Lower lobe of right lung (tissue), 2 donors: ENCODE data around the gene DCAF15. TPM values are rescaled to one million over a fixed set of nuclear protein-coding genes. Genes with fewer than 3 reads are reported as not detected.

Experiments
- ATAC-seq, 2 donors: fragments of 200-7000 bp; cut with Tn5 transposase; one replicate each; pipeline ENCODE4 v1.9.1; 2020 to 2022; ENCODE audit warnings: mild to moderate bottlenecking in 2 of 2, moderate library complexity in 2 of 2
- DNase-seq: peaks from one replicate; pipeline ENCODE4 v3.0.0-alpha.2; 2020
- H3K27ac ChIP-seq: fragments of 200-600 bp; one replicate; pipeline ENCODE4 v1.8.0; 2022
- H3K27me3 ChIP-seq: fragments of 200-600 bp; one replicate; pipeline ENCODE4 v1.8.0; 2022; ENCODE audit warnings: low read depth
- H3K36me3 ChIP-seq: fragments of 200-600 bp; one replicate; pipeline ENCODE4 v1.8.0; 2022; ENCODE audit warnings: mild to moderate bottlenecking
- H3K4me1 ChIP-seq: fragments of 200-600 bp; one replicate; pipeline ENCODE4 v1.8.0; 2022
- H3K4me3 ChIP-seq: fragments of 200-600 bp; one replicate; pipeline ENCODE4 v1.8.0; 2022; ENCODE audit warnings: mild to moderate bottlenecking
- H3K9me3 ChIP-seq: fragments of 200-600 bp; one replicate; pipeline ENCODE4 v1.8.0; 2022
- intact Hi-C: fragments of 100-400 bp; cut with DNase I; formaldehyde crosslinking; loops from one replicate; pipeline ENCODE4 v1.11.0; 2022
- total RNA-seq: library from RNA; stranded (reverse); fragmentation: NEBNext Ultra II Directional; extraction: Animal tissue kit (Norgen Biotek cat#: 25700); gene quantifications from one replicate; pipeline ENCODE4 v1.2.1, GENCODE V29; 2021
- TF ChIP-seq, protein P1 (sequence below): fragments of 200-600 bp; IDR thresholded peaks from one replicate; pipeline ENCODE4 v1.8.0; 2022; ENCODE audit warnings: antibody characterized with exemption, mild to moderate bottlenecking
- donor health status: DM: no; HTN: yes; CAD: no; lungs with severe emphysema.

The DCAF15 gene
- total RNA-seq, 1 donor from 2014 or later, result 28.4 TPM

DNA sequence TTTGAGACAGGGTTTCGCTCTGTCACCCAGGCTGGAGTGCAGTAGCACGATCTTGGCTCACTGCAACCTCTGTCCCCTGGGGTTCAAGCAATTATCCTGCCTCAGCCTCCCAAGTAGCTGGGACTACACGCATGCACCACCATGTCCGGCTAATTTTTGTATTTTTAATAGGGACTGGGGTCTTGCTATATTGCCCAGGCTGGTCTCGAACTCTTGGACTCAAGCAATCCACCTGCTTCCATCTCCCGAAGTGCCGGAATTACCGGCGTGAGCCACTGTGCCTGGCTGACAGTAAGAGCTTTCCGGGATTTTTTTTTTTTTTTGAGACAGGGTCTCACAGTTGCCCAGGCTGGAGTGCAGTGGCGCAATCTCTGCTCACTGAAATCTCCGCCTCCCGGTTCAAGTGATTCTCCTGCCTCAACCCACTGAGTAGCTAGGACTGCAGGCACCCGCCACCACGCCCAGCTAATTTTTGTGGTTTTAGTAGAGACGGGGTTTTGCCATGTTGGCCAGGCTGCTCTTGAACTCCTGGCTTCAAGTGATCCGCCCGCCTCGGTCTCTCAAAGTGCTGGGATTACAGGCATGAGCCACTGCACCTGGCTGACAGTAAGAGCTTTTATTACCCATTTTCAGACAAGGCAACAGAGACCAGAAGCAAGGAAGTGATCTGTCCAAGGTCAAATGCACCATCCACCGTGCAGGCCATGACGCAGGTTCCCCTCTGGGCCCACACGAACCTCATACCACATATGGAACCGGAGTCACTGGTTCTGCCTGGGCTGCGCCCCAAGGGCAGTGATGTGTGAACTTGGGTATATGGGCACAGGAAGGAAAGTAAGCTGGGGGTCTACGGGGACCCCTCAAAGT lies 32.8 kb downstream of the DCAF15 start:
- no peaks in the 10 kb centered on the region for H3K9me3 ChIP-seq
- TF ChIP-seq, protein P1, sequence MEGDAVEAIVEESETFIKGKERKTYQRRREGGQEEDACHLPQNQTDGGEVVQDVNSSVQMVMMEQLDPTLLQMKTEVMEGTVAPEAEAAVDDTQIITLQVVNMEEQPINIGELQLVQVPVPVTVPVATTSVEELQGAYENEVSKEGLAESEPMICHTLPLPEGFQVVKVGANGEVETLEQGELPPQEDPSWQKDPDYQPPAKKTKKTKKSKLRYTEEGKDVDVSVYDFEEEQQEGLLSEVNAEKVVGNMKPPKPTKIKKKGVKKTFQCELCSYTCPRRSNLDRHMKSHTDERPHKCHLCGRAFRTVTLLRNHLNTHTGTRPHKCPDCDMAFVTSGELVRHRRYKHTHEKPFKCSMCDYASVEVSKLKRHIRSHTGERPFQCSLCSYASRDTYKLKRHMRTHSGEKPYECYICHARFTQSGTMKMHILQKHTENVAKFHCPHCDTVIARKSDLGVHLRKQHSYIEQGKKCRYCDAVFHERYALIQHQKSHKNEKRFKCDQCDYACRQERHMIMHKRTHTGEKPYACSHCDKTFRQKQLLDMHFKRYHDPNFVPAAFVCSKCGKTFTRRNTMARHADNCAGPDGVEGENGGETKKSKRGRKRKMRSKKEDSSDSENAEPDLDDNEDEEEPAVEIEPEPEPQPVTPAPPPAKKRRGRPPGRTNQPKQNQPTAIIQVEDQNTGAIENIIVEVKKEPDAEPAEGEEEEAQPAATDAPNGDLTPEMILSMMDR, result no peak
- peaks cover 9% of the 10 kb centered on the region for H3K36me3 ChIP-seq
- H3K27me3 ChIP-seq, result no peaks in the 10 kb centered on the region
- DNase-seq (peak; percentile 86), ATAC-seq (peak; percentile 46 to 55)
- H3K27ac ChIP-seq, result peak overlapping the region; percentile 95
- intact Hi-C loops, result no loop called here
- no peak overlapping the region for H3K4me3 ChIP-seq
- peaks cover 40% of the 10 kb centered on the region for H3K4me1 ChIP-seq

DNA sequence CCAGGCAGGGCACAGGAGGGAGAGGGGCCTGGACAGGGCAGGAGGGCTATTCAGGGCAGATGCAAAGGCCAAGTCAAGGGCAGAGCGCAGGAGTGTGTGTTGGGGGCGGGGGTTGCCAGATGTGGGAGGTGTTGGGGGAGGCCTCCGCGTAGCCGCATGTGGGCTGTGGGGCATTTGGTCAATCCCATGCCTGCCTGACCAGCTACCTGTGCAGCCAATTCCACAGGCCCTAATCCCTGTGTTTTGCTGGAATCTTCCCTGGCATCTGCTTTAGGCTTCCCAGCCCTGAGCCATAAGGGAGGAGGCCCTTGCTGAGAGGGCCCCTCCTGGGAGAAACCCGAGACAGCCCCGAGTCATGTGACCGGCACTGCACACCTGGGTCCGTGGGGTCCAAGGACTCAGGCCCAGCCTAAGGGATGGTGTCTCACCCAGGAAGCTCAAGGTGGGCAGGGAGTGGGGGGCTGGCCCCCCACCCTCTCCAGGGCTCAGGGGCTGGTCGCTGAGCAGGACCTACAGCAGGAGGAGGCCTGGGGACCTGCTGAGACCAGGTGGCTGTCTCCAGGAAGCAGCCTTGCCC lies 33.5 kb downstream of the DCAF15 start:
- TF ChIP-seq, protein P1, result no peak
- ATAC-seq, result peak; percentile 0 to 4
- Histone ChIP-seq H3K4me3 (peak overlapping the region; percentile 31), H3K36me3 (peaks cover 12% of the 10 kb centered on the region), H3K27ac (peak overlapping the region; percentile 95), H3K9me3 (no peaks in the 10 kb centered on the region), H3K27me3 (no peaks in the 10 kb centered on the region), H3K4me1 (peaks cover 40% of the 10 kb centered on the region)
- intact Hi-C loops, result no loop called here
- no peak for DNase-seq

DNA sequence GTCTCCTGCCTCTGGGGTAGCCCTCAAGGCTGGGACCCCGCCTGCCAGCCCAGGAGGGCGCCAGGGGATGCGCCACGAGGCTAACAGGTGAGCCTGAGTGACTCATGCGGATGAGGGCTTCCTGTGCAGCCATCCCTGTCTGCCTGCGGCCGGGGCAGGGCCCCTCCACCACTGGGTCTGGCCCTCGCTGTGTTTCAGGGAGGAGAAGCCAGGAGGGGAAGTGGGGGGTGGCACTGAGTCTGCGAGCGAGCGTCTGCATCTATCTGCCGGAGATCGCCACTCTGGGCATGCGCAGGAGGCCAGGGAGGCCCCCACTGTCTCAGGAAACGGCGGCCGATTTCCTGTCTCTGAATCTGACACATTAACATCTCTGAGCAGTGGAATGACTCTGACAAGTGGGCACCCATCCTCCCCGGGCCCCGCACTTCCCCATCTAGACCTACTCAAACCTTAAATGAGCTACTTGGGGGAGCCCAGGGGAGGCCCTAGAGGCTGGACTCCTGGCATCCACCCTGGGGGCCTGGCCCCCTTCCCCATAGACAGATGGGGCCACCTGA lies 34.1 kb downstream of the DCAF15 start:
- TF ChIP-seq, protein P1, result no peak
- ATAC-seq (peak; percentile 66 to 86), DNase-seq (peak; percentile 93)
- Histone ChIP-seq H3K9me3 (no peaks in the 10 kb centered on the region), H3K36me3 (peaks cover 15% of the 10 kb centered on the region), H3K27ac (peak overlapping the region; percentile 95), H3K4me1 (peaks cover 40% of the 10 kb centered on the region), H3K27me3 (no peaks in the 10 kb centered on the region), H3K4me3 (peak overlapping the region; percentile 31)
- intact Hi-C loops, result no loop called here

DNA sequence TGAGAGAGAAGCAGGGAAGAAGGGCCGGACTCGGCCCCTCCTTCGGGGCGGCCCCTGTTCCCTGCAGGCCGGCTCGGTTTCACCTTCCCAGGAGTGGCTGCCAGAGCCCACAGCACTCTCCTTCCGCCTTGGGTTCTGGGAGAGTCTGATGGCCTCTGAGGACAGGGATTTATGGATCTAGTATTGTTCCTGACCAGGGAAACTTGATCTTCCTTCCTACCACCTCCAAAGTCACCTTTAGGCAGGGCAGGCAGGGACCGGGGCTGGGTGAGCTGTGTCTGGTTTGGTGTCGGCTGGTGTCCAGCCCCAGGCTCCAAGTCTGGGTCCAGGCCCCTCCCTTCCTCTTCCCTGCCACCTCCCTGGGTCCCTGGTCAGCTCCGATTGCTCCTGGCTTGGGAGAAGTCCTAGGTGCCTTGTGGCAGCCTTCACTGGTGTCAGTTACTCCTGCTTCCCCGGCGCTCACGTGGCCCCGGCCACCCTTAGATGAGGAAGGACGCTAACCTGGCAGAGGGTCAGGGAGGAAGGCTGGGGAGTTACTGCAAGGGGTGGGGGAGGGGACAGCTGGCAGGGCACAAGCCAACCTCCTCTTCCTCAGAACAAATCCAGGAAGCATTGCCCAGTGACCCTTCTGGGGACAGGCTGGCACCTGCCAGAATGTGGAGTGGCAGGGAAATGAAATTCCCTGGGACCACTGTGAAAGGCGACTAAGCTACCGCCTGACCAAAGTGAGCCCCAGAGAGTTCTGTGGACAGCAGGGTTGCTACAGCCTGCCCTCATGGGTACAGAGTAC lies 35.0 kb downstream of the DCAF15 start:
- H3K4me1 ChIP-seq, result peaks cover 40% of the 10 kb centered on the region
- H3K27me3 ChIP-seq, result no peaks in the 10 kb centered on the region
- intact Hi-C loops, result no loop called here
- peak; percentile 80 for DNase-seq
- ATAC-seq, result peak; percentile 39 to 47
- H3K9me3 ChIP-seq, result no peaks in the 10 kb centered on the region
- H3K4me3 ChIP-seq, result peak overlapping the region; percentile 31
- H3K27ac ChIP-seq, result peak overlapping the region; percentile 95
- TF ChIP-seq, protein P1, result no peak
- peaks cover 19% of the 10 kb centered on the region for H3K36me3 ChIP-seq

DNA sequence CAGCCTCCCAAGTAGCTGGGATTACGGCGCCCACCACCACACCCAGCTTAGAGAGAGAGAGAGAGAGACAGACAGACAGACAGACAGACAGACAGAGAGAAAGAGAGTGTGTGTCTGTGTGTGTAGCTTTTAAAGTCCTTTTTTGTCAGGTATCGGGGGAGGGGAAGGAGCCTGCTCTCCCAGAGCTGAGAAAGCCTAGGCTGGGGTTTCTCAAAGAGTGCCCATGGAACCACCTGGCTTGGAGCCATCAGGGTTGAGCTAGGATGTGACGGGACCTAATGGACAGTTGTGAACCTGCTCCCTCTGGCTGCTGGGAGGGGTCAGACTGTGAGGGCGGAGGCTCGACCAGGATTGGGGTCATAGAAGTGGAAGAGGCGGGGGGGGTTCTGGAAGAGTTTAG lies 37.2 kb downstream of the DCAF15 start:
- Histone ChIP-seq H3K4me3 (no peak overlapping the region), H3K9me3 (no peaks in the 10 kb centered on the region), H3K36me3 (peaks cover 25% of the 10 kb centered on the region), H3K27ac (no peak overlapping the region), H3K27me3 (no peaks in the 10 kb centered on the region), H3K4me1 (peaks cover 39% of the 10 kb centered on the region)
- TF ChIP-seq, protein P1, result no peak
- ATAC-seq (no peak), DNase-seq (no peak)
- intact Hi-C loops, result no loop called here
